Stimulated activated CD8-positive, alpha-beta memory T cell treated with anti-CD3 and anti-CD28 coated beads, Interleukin-15, amount 100 ng/mL, for 1 hour (primary cell): ENCODE results near the gene DRC7.
A peak's percentile ranks its signal among the peaks of the same experiment; 100 is the strongest.

ENCODE experiments used
- DNase-seq: peaks from one replicate; pipeline ENCODE4 v3.0.0-alpha.2; 2020; ENCODE audit warnings: low read depth

Gene DRC7, protein sequence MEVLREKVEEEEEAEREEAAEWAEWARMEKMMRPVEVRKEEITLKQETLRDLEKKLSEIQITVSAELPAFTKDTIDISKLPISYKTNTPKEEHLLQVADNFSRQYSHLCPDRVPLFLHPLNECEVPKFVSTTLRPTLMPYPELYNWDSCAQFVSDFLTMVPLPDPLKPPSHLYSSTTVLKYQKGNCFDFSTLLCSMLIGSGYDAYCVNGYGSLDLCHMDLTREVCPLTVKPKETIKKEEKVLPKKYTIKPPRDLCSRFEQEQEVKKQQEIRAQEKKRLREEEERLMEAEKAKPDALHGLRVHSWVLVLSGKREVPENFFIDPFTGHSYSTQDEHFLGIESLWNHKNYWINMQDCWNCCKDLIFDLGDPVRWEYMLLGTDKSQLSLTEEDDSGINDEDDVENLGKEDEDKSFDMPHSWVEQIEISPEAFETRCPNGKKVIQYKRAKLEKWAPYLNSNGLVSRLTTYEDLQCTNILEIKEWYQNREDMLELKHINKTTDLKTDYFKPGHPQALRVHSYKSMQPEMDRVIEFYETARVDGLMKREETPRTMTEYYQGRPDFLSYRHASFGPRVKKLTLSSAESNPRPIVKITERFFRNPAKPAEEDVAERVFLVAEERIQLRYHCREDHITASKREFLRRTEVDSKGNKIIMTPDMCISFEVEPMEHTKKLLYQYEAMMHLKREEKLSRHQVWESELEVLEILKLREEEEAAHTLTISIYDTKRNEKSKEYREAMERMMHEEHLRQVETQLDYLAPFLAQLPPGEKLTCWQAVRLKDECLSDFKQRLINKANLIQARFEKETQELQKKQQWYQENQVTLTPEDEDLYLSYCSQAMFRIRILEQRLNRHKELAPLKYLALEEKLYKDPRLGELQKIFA

GRCh38 chr16:57694725-57695679 lies at the start of gene DRC7:
TSS of gene DRC7 (plus strand) at chr16:57694806. CDS start at chr16:57697950, 3,144 bp downstream.
- no peak for DNase-seq

DNA sequence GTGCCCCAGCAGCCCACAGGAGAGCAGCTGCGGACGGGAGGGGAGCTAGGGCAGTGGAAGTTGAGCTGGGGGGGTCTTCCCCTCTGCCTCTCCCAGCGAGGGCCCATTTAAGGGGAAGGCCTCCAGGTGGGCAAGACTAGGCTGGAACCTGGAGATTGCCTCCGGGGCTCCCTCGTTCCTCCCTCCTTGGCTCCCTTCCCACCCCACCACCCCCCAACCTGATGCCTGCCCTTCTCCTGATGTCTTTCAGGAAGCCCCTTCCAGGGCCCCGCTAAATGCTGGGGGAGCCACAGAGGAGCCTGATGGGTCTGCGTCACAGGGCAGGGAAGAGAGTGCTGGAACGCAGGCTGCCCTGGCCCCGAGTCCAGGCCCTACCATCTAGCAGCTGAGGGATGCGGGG lies 49.4 kb upstream of the DRC7 start:
- DNase-seq, result no peak

- DNase-seq, result no peak
Observed at GRCh38 chr16:57645691-57646387, 48.8 kb upstream of the DRC7 start.

- no peak for DNase-seq
Observed at GRCh38 chr16:57646388-57647039, 48.1 kb upstream of the DRC7 start.

GRCh38 chr16:57647136-57647875 lies 47.3 kb upstream of the DRC7 start:
- no peak for DNase-seq

DNA sequence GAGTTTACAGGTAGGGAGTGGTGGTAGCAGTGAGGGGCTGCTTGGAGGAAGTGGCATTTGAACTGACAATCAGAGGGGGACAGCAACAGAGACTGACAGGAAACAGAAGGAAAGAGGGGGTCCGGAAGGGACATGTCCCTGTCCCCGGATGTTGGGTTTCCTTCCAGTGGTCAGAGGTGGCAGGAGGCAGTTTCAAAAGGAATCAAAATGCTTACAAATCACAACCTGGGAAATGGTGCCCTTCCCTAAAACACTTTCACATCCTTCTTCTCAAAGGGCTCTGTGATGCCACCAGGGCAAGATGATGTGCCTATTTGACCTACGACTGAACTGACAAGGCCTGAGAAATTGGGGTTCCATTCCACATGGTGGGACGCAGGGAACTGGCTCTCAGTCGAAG lies 46.5 kb upstream of the DRC7 start:
- no peak for DNase-seq

DNA sequence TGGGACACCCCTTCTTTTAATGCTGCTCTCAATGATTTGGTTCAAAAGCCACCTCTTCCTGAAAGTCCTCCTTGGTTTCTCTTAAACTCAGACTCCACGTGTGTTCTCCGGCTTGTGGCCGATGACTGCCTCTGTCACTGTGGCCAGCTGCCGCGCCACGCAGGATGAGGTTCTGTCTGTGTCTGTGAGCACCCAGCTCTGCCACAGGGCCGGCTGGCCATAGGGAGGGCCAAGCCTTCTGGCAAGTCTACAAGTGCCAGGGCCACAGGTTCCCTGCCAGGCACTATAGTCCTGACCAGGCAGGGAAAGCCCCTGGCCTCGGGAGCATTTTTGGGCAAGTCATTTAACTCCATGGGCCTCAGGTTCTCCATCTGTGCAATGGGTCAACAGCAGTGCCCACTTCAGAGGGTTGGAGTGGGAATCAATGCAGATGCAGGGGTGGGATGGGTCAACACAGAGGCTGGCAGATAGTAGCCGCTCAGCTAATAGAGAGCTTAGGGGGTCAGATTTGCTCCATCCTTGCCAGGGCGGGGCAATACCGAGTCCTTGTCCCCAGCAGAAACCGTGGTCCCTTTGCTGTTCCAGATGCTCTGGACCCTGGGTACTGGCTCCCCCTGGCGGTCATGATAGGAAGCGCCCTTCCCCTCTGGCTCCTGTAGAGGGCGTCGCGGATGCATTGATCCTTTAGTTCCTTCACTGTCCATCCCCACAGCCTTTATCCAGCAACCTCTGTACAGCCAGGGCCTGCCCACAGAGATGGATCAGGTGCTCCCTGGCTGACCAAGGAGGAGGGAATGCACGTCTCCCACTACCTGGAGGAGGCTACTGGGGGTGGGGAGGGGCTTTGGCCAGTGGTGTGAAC lies 45.8 kb upstream of the DRC7 start:
- DNase-seq, result peak; percentile 78

- DNase-seq, result no peak
Observed at GRCh38 chr16:57649443-57649751, 45.2 kb upstream of the DRC7 start.

DNA sequence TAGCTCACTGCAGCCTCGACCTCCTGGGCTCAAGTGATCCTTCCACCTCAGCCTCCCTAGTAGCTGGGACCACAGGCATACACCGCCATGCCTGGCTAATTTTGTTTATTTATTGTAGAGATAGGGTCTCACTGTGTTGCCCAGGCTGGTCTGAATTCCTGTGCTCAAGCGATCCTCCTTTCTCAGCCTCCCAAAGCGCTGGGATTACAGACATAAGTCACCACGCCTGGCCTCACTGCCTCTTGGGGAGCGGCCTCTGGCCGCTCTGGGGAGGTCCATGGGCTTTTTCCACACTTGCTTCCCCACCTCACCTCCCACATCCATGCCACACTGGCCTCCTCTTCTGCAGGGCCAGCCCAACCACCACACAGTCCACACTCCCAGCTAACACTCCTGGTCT lies 44.8 kb upstream of the DRC7 start:
- no peak for DNase-seq

DNA sequence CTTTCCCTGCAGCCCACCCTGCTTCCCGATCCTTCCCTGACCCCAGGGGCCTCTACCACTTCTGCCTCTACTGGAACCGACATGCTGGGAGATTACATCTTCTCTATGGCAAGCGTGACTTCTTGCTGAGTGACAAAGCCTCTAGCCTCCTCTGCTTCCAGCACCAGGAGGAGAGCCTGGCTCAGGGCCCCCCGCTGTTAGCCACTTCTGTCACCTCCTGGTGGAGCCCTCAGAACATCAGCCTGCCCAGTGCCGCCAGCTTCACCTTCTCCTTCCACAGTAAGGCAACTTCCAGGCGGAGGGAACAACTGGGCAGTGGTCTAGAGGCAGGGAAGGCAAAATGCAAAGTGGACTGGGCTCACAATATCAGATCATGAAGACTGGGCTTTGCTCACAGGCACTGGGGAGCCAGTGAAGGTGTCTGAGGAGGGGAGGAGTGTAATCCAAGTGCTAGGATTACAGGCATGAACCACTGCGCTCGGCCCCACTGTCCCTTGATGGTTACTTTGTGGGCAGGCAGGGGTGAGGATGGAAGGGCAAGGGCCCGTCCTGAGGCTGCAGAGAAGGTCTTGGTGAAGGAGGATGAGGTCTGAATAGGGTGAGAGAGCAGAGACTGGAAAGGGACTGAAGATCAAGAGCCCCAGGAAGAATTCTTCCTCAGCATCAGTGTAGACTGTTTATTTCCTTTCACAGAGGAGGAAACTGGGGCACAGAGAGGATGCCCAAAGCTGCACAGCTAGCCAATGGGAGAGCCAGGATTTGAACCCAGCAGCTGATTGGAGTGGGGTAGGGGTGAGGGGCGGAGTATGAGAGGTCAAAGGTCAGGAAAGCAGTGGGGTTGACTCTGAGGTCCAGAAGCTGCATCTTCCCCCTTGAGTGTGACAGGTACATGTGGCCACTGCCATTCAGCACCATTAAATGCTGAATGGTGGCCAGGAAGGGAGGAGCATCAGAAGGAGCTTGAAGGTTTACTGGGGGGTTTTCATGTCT lies 43.0 kb upstream of the DRC7 start:
- DNase-seq, result no peak

GRCh38 chr16:57652695-57653471 lies 41.7 kb upstream of the DRC7 start:
- no peak for DNase-seq

DNA sequence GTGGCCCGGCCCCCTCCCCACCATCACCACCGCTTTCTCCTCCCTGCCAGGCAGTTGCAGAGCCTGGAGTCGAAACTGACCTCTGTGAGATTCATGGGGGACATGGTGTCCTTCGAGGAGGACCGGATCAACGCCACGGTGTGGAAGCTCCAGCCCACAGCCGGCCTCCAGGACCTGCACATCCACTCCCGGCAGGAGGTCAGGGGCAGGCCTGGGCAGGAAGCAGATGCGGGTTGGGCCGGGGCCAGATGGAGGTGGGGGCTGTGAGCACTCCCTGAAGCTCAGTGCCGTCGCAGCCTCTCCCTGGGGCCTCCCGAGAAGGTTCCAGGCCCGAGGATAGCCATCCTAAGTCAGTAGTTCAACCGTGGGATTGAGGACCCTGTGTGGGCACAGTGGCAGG lies 40.7 kb upstream of the DRC7 start:
- DNase-seq, result no peak

DNA sequence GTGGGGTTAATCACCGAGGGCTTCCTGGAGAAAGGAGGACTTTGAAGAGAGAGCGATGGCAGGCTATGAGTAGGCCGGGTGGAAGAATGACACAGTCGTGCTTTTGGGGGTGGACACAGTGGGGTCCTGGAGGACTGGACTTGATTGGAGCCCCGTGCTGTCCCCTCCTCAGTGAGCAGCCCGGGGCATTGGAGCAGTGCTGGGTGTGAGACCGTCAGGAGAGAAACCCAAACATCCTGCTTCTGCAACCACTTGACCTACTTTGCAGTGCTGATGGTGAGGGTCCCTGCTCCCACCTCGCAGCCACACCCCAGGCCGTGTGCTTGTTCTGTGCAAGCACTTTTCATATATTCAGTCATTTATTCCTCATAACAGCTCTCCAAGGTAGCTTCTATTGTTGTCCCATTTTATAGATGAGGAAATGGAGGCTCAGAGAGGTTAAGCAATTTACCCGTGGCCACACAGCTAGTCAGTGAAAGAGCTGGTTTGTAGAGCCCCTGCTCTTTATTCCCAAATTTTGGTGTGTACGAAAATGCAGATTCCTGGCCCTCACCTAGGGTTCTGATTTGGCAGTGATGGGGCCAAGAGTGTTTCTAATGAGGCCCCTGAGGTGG lies 38.2 kb upstream of the DRC7 start:
- no peak for DNase-seq

DNA sequence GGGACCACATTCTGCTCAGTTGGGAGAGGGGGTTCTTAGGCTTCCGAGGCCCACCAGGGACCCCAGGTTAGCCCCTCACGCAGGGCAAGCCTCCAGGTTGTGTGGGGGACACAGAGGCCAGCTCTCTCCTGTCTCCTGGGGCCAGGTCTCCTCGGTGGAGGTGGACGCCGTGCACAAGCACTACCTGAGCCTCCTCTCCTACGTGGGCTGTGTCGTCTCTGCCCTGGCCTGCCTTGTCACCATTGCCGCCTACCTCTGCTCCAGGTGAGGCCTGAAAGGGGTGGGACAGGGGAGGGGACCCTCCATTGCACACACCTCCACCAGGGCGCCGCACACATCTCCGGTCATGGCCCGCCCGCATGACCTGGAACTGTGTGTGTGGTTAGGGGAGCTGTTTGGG lies 37.4 kb upstream of the DRC7 start:
- DNase-seq, result no peak

- DNase-seq, result no peak
Observed at GRCh38 chr16:57658130-57658877, 36.3 kb upstream of the DRC7 start.
